Measurements from ENCODE around the gene CHSY1.
"Not testable (repeated sequence)": the region's sequence is repeated elsewhere in the genome, so short reads cannot be mapped to it uniquely, and the experiment has no call there.

Gene CHSY1

DNA sequence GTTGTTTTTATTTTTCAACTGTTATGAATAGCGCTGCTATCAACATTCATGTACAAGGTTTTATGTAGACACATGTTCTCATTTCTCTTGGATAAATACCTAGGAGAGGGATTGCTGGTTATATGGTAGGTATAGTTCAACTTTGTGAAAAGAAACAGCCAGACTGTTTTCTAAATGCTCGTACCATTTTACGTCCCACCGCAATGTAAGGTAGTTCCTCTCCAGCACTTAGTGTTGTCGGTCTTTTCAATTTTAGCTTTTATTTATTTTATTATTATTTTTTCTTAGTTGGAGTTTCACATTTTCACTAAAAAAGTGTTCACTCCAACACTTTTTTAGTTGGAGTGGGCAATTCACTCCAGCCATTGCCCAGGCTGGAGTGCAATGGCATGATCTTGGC is 117.1 kb downstream of the CHSY1 start:
- no peak for DNase-seq (ENCODE audit: low read depth)

DNA sequence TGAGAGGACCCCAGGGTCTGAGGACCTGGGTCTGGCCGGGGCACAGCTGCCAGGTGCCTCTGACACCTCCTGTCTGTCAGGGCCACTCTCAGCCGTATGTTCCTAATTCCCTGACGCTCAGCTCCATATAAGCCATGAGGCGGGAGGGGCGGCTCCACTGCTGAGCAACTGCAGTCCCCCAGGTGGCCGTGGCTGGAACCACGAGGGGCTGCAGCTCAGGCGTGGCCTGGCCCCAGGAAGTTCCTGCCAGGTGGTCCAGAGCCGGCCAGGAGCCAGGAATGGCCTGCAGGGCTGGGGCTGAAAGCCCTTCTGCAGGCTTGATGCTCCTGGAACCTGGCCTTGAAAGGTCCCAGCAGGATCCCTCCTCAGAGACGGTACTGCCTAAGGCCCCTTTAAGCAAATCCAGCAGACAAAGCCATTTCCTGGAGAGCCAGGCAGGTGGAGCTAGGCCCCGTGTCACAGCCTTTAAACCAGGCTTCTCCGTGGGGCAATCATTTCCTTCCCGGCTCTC is 118.0 kb downstream of the CHSY1 start:
- no peak for DNase-seq (ENCODE audit: low read depth)

DNA sequence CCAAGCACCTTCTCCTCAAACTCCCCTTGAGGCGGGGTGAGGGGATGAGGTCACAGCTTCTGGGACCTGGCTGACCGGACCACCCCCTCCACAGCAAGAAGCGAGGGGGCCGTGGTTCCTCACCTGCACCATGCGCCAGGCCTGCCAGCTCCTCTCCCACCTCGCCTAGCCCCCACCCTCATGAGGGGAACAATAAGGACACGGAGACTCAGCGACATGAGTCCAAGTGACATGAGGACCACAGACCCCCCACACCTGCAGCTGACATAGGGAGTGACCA is 118.7 kb downstream of the CHSY1 start:
- no peak for DNase-seq (ENCODE audit: low read depth)

DNA sequence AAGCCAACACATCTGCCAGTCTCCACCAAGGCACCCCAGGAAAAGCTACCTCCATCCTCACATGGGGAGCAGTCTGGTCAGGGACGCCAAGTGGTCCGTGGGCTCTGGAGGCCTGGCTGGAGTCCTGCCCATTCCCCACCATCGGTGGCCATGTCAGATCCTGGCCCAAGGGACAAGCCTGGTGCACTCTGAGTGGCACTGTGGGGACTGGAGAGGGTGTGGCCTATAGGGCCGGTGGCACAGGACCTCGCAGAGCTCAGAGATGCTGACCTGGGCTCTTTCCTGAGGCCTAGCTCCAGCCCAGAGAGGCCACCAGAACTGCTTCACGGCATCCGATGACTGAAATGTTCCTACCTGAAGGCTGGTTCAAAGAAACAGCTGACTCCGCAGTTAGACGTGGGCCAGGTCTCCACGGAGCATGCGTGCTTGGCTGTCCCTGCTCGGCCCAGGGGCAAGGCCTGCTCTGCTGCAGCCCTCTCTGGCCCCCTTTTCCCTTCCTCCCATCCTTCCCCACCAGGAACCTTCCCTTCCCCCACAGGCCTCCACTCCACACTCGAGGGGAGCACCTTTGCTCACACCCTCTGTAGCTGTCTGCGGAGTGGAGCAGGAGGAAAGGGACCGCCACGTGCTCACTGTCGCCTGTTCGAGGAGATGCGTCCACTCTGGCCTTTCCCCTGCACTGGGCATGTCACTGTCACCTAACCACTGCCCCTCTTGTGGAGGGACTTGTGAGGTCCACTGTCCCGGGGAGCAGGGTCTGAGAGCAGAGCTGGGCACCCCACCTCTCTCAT is 119.3 kb downstream of the CHSY1 start:
- DNase-seq (ENCODE audit: low read depth) = no peak

DNA sequence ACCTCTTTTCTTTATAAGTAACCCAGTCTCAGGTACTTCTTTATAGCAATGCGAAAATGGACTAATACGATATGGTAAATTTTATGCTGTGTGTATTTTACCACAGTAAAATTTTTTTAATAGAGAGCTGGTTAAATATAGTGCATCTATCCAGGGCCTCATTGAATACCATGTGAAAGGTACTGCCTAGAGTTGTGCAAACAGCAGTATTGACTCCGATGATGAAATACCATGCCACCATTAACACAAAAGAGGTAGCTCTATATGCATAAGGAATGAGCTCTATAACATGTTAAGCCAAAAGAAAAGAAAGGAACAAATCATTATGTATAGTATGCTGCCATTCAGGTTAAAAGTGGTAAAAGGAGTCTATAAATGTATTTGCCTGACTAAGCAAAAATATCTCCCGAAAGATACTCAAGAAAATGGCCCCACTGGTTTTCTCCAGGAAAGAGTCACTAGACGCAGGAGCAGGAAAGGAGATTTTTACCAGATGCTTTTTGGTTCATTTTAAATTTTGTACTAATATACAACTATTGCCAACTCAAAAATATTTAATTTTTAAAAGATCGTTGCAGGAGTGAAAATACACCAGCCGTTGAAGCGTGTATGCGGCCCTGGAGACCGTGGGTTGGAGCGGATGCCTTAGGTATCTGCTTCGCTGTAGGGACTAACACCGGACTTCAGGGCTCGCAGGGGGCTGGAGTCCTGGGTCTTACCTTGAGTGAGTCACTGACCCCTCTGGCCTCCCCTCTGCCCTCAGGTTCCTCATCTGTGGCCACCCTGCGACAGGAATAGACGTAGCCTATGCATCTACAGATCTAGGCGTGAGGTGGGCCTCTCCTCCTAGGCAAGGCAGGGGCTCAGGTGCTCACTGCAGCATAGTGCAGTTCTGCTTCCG is 120.1 kb downstream of the CHSY1 start:
- no peak for DNase-seq (ENCODE audit: low read depth)

DNA sequence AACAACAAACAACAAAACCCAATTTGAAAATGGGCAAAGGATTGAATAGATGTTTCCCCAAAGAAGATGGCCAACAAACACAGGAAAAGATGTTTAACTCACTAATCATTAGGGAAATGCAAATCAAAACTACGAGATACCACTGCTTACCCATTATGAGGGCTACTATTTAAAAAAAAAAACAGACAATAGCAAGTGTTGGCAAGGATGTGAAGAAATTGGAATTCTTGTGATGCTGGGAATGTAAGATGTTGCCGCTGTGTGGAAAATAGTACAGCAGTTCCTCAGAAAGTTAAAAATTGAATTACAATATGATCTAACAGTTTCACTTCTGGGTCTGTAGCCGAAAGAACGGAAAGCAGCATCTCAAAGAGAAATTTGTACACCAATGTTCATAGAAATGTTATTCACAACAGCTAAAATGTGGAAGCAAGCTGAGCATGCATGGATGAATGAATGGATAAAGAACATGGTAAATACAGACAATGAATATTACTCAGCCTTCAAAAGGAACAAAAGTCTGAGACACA is 121.9 kb downstream of the CHSY1 start:
- no peak for DNase-seq (ENCODE audit: low read depth)

DNA sequence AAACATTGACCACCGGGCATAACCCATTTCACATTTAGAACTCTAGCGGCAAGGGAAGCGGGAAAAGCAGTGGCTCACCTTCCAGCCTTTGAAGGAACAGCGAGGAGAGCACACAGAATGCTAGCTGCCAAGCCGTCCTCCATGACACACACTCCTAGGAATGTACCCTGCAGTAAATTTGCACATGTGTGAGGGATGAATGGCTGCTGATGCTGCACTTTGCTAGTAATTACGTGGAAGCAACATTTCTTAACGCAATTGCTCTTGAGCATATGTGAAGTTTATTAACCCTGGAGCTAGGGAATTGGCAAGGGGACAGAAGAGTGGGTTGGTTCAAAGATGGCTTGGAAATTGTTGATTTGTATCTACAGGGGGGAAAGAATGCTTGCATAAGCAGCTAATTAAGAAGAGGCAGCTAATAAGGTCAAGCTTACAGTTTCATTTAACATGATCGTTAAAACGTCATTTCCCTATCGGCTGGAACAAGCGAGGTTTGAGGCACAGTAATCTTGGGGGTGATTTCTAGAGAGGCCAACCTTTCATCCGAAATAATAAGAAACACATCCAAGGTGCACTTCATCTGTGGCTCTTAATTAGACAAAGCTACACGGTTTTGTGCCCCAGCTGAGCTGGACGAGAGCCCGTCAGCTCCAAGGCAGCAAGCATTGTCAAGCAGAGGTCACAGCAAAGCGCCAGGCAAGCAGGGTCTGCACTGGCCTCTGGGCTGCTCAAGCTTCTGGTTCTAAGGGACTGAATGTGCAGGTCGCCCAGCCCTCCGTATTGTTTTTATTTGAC is 123.4 kb downstream of the CHSY1 start:
- DNase-seq (ENCODE audit: low read depth) = no peak

DNA sequence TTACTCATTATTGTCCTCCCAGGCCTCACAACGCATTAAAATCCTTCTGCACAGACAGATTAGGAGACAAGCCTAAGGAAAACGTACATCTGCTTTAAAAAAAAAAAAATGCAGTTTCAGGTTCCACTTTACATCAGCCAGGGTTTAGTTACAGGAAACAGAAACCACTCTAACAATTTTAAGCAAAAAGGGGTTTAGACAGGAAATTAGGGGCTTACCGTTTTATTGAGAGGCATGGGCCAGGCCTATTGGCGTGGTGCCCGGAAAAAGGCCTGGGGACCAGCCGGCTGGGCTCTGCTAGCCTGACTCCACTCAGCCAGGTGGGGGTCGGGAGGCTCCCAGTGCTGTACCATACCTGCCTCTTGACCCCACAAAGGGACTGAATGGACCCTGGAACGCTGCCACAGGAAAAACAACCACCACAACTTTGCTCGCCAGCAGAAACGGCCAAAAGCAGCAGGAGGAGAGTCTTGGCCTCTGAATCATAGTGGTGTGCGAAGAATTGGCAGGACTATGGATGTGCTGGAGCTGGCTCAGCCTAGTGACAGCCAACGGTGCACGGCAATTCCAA is 124.3 kb downstream of the CHSY1 start:
- DNase-seq (ENCODE audit: low read depth) = peak; percentile 30

DNA sequence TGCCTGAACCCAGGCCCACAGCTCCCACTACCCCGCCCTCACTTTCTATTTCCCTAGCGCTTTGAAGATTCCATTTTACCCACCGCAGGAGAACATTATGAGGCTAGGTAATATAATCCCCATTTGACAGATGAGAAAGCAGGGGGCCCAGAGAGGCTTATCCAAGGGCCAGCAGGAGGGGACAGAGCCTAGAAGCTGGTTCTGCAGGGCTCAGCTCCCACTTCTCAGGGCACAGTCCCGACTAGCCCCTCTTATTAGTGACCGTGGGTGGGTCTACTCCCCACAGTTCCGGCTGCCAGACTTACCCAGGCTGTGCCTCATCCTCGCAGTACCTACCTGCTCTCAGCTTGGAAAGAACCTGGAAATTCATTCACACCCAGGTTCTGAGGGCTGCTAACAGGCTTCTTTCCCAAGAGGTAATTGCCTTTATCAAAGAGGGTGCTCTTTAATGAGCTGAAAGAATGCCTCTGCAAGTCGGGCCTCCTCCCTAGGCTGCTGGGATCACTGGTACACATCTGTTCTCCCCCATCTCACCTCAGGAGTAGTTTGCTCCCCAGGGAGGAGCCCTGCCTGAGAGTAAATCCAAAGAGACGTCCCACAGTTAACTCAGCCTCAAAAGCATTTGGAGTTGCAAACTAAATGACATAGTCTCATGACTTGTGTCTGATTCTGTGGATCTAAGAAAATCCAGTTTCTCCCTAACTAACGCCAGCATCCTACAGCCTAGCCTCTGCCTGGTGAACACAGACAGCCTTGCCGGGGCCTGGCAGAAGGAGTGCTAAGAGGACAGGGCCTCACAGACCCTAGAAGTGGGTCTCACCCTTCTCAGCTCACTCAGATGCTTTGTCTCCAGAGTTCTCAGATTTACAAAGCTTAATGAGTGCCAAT is 125.0 kb downstream of the CHSY1 start:
- DNase-seq (ENCODE audit: low read depth) = no peak

DNA sequence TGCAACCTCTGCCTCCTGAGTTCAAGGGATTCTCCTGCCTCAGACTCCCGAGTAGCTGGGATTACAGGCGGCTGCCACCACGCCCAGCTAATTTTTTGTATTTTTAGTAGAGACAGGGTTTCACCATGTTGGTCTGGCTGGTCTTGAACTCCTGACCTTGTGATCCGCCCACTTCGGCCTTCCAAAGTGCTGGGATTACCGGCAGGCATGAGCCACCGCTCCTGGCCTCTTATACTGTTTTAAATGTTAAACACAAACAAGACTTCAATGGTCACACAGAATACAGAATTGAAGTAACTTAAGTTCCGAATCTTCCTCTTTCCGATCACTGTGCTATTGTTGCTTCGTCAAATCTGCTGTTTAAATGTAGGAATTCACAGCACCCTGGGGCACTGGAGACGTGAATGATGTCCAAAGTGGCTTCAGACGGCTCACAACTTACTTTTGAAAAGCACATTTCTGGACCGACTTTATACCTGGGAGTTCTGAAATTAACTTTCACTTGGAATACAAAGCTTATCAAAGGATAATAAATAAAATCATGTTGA is 125.9 kb downstream of the CHSY1 start:
- not testable (repeated sequence) for DNase-seq (ENCODE audit: low read depth)
